EH (cell line): ENCODE data around the gene LCK.
A peak's percentile ranks its signal among the peaks of the same experiment; 100 is the strongest.

ENCODE experiments used
- DNase-seq: peaks from one replicate; pipeline ENCODE4 v3.0.0-alpha.2; 2015; ENCODE audit warnings: low read depth

Gene LCK

DNA sequence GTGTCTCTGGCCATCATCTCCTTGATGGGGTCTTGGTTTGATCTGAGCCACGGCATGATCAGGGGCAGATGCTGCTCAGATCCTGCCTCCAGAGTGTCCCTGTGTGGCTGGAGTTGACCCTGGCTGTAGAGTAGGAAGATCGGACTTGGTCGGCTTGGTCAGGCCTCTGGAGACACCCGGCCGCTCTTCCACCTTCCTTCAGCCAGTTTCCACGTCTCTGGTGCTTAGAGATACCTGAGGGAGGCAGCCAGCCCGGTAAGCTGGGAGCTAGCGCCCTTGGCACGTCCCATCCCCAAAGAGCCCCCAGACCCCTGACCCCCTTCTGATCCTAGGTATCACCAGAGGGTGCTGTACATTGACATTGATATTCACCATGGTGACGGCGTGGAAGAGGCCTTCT, 76.1 kb downstream of the LCK start:
- no peak for DNase-seq

DNA sequence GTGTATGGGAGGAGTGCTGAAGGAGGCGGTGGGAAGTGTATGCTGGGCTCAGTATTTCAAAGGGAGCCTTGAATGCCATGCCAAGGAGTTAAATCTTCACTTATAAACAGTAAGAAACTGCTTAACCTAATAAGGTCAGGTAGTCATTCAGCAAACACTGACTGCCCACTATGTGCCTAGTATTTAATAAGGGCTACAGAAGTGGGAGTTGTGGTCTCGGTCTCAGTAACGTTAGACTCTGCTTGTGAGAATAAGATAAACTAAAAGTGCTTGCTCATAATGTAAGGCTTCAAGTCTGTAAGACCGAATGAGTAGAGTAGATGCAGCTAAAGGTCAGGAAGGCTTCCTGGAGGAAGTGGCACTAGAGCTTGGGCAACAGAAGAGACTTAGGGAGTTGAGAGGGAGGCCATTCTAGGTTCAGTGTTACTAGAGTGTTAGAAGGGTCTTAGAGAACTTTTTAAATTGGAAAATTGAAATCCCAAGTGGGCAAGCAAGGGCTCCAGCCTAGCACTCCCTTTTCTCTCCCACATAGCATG, 78.9 kb downstream of the LCK start:
- DNase-seq: no peak

DNA sequence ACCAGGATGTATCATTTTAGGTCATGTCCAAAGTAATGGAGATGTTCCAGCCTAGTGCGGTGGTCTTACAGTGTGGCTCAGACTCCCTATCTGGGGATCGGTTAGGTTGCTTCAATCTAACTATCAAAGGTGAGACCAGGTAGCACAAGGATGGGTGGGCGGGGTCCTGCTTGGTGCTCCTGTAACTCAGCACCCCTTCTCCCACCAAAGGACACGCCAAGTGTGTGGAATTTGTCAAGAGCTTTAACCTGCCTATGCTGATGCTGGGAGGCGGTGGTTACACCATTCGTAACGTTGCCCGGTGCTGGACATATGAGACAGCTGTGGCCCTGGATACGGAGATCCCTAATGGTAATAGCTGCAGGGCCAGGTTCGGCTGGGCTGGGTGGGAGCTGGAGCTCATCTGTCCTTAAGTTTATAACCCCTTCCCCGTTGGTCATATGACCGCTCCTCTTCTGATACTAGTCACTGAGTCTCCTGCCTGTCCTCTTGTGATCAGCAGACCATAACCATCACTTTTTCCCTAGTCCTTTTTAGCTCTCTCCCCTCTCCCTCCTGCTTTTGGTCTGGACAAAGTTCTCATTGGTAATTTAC, 79.6 kb downstream of the LCK start:
- DNase-seq: no peak

DNA sequence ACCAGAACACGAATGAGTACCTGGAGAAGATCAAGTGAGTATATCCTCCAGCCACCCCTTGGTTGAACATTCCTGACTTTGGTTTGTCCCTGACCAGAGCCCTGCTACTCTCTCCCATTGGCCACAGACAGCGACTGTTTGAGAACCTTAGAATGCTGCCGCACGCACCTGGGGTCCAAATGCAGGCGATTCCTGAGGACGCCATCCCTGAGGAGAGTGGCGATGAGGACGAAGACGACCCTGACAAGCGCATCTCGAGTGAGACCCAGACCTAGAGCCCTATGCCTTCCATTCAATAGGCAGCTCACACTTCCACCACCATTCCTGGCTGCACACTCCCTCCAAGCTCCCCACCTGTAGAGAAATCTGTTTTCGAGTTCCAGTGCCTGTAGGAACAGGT, 80.5 kb downstream of the LCK start:
- DNase-seq: no peak

DNA sequence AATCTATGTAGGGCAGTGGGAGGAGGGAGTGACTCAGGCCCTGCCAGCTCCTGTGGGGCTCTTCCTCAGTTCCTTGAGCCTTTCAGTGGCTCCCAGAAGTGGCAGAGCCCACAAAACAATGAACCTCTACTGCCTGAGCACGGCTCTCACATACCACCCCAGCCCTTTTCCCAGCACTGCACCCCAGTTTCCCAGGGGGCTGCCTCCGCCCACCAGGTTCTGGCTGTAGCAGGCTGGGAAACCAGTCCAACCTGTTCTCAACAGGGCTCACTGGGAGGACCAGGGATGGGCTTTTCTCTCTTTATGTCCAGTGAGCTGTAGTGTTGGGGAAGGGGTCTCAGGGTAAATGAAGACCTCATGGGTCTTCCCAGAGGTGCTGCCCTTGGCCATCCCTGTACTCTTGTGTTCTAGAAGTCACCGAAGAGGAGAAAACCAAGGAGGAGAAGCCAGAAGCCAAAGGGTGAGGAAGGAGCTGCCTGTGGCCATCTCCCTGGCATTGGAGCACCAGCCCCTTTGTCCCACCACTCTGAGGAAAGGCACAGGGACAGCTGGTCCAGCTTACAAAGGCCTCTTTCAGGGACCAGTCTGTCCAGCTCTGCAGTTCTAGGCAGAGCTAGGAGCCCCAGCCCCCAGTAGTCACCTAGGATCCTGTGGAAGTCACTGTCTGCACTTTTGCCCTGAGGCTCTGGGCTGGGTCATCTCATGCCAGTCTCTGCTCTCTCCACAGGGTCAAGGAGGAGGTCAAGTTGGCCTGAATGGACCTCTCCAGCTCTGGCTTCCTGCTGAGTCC, 81.4 kb downstream of the LCK start:
- DNase-seq: no peak

DNA sequence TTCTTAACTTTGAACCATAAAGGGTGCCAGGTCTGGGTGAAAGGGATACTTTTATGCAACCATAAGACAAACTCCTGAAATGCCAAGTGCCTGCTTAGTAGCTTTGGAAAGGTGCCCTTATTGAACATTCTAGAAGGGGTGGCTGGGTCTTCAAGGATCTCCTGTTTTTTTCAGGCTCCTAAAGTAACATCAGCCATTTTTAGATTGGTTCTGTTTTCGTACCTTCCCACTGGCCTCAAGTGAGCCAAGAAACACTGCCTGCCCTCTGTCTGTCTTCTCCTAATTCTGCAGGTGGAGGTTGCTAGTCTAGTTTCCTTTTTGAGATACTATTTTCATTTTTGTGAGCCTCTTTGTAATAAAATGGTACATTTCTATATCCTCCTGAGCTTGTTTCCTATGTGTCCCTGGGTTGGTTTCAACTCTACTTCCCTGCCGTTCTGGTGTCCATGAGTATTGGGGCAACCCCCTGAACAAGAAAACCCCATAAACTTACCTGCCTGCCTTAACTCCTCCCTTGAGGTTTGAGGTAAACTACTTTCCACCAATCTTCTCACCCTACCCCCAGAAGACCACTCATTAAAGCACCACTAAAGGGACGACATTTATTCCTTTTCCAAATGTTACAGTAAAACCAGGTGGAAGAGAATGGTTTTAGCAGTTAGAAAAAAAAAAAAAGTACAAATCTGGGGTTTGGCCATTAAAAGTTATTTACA, 82.3 kb downstream of the LCK start:
- no peak for DNase-seq

DNA sequence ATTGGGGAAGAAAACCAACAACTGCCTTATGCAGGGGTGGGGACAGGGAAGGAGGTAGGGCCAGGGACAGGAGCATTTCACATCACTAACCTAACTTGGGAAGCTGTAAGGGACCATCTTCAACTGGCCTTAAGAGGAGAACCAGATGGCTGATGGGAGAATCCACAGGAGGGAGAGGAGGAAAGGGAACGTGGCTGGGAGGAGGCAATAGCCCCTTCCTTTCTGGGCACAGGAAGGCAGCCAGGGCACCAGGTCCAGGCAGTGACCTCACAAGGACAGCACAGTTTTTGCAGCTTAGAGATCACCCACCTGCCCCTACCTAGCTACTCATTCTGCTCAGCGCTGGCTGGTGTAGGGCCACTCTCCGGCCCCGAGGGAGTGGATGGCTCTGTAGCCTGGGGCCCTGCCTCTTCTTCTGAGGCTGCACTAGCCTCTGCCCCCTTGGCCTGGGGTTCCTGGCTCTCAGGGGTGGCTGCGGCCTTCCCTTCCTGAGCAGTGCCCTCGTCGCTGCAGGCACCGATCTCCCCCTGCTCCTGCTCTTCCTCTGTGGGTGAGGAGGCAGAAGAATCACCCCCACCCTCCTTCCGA, 83.3 kb downstream of the LCK start:
- peak; percentile 29 for DNase-seq

DNA sequence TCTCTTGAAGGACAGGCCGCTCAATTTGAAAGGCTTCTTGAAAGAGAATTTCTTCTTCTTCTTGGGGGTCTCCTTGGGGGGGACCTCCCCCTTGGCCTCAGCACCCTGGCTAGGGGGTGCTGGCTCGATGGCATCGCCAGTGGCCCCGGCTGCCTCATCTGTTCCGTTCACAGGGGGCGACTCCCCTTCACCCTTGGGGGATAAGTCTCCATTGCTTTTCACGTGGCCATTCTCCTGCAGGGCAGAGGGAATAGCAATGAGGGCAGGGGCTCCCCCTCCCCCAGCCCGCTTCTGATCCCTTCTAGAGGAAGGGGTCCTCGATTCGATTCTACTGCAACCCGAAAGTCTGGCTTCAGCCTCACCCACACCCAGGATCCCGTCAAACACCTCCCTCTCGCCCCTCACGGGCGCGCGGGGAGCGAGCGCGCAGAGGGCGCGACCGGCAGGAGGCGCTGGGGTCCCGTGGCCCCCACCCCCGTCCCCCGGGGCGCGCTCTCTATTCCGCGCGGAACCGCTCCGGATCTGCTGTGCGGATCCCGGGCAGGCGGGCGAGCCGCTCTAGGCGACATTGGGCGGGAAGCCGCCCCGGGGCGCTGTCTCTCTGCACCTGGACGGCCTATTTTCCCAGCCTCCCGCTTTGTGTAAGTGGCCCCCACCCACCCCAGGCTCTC, 83.9 kb downstream of the LCK start:
- DNase-seq: peak; percentile 57

DNA sequence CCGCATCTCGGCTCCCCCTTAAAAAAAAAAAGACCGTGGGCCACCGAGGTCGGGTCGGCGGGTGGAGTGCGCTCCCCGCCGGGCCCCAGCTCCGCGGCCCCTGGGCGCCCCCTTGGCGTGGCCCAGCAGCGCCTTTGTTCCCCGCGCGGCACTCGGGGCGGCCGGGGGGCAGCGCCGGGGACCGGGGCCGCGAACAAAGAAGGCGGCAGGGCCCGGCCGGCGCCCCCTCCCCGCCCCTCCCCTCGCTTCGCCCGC, 84.4 kb downstream of the LCK start:
- no peak for DNase-seq
